NCI-H2196 (cell line): ENCODE data around the gene ELK4.

Experiments used
- DNase-seq: peaks from one replicate; lab custom pipeline; 2025; ENCODE audit not compliant: unreplicated experiment; lab: John Stamatoyannopoulos, UW

ELK4 gene

DNA sequence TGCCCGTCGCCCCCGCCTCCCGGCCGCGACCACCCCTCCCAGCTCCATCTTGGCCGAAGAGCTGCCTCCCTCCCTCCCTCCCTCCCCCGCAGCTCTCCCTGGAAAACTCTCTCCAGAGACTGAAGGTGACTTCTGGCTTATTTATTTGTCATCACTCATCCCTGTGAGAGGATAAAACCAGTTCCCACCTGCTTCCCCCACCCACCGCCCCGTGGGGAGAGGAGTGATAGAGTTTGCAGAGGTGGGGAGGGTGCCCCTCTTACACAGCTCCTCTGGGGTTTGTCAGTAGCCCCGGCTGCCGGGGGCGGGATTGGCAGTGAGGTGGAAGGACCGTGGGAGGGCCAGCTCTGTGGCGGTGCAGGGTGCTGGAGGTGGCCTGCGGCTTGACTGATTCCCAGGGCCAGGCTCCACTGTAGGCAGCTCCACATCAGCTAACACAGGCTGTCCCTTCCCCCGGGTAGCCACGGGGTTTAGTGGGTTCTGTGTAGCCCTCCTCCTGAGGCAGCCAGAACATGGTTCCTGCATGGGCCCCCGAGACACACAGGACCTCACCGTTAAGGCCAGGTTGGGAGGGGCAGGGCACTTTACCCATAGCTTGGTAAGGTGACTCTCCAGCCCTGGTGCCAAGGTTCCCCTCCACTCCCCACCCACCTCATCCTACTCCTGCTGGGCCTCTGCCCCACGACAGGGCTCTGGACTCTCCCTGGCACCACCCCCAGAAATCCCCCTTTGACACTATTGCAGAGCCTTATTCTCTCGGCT lies 62.2 kb downstream of the ELK4 start:
- DNase-seq: no peak

- no peak for DNase-seq
Observed at GRCh38 chr1:205568469-205569361, 63.1 kb downstream of the ELK4 start.

DNA sequence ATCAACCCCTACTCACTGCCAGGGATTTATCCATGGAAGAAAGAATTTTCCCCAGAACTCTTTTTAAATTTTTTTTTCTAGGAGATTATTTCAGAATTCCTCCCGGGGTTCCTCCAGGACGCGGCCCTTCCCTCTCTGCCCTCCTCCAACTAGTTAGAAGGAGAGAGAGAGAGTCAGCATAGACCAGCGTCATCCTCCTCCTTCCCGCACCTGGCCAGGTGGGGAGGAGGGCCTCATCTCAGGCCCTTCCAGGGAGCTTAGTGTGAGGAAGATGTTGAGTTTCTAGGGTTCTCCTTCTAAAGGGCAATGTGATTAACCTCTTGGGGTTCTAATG lies 63.7 kb downstream of the ELK4 start:
- DNase-seq: no peak

GRCh38 chr1:205567716-205568115 lies 64.1 kb downstream of the ELK4 start:
- DNase-seq: no peak

DNA sequence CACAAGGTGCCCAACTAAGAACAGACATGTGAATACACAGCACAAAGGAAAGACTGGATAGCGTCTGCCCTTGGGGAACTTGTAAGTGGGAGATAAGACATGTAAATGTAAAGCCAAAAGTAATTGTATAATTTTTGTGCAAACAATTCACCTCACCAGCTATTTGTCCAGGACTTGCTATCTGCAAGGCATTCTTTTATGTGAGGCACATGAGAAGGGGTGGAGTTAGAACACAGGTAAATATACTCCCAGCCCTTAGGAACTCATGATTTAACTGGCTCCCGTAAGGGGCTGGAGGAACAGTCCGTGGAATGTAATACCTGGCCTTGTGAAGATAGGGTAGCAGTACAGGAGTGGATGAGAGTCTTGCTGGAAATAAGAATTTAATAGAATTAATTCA lies 66.0 kb downstream of the ELK4 start:
- no peak for DNase-seq

DNA sequence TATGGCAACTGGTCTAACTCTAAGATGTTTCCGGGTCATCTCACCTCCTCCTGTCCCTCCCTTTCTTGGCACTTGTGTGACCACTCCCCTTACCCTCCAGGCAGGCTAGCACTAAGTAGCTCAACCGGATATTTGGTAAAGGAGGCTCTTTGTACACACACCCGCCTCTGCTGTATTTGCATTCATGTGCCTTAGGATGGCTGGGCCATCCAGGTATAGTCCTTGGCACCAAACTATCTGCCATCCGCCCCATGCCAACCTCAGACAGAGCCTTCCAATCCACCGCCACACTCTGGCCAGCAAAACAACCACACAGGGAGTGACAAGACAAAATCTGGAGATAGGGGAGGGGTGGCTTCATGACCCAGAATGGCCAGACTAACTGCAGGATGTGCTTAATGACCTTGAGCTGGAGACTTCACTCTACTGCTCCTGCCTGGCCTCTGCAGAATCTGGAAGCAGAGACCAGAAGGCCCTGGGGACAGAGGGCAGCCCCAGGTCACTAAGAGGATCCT lies 67.8 kb downstream of the ELK4 start:
- DNase-seq: peak; percentile 65

DNA sequence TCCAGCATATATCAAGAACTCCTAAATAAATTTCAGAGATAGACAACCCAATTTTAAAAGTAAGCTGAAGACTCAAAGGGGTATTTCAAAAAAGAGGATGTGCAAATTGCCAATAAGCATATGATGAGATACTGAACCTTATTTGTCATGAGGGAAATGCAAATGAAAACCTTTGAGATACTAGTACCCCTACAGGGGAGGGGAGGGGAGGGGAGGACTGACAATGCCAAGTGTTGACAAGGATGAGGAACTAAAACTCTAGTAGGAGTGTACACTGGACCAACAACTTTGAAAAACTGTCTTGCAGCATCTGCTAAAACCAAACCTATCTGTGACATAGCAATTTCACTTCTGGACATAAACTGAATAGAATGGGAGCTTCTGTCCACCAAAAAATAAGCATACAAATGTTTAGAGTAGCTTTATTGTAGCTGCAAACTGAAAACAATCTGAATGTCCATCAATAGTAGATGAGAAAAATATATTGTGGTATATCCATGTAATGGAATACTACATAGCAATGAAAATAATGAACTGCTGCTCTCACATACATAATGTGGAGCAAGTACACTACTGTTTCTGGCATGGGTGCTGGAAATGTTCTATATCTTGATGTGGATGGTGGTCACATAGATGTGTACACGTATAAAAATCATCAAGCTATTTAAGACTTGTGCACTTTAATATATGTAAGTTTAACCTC lies 70.2 kb downstream of the ELK4 start:
- DNase-seq: no peak
